ENCODE measurements around the gene CLPTM1L. TPM values are rescaled to one million over a fixed set of nuclear protein-coding genes. Genes with fewer than 3 reads are reported as not detected.
"Not testable (repeated sequence)": the region's sequence is repeated elsewhere in the genome, so short reads cannot be mapped to it uniquely, and the experiment has no call there.

CLPTM1L gene
- total RNA-seq, 4 donors from 2014 or later: 78.0 to 143 (median 104) TPM

GRCh38 chr5:1335540-1336095, 9.3 kb downstream of the CLPTM1L start:
- 70% methylated on average over 19 of the region's 19 CpGs; no CpG with 5 or more reads in 1 of the 2 donors for WGBS, 2 donors (ENCODE audit: low coverage in 1 of 2)
- H3K36me3 ChIP-seq: peaks cover 0 to 25% (median 12%) of the 10 kb centered on the region in 4 donors
- in situ Hi-C loops (cut with MboI; ENCODE audit: low pct_ligation_motif_present in 1 of 4, low pct_unique_long_range_greater_than_20kb in 1 of 4, low sequenced_read_pairs in 3 of 4) (no loop called here), intact Hi-C loops (cut with DNase I; ENCODE audit: low total_unique reads) (no loop called here)
- H3K27me3 ChIP-seq: no peaks in the 10 kb centered on the region
- no peak for DNase-seq
- TF ChIP-seq POLR2A (IDR thresholded peaks at IDR 0.05) (no peak), EP300 (IDR thresholded peaks at IDR 0.05; ENCODE audit: low read depth) (no peak), POLR2AphosphoS5 (IDR thresholded peaks at IDR 0.05) (no peak)
- TF ChIP-seq, protein P1, sequence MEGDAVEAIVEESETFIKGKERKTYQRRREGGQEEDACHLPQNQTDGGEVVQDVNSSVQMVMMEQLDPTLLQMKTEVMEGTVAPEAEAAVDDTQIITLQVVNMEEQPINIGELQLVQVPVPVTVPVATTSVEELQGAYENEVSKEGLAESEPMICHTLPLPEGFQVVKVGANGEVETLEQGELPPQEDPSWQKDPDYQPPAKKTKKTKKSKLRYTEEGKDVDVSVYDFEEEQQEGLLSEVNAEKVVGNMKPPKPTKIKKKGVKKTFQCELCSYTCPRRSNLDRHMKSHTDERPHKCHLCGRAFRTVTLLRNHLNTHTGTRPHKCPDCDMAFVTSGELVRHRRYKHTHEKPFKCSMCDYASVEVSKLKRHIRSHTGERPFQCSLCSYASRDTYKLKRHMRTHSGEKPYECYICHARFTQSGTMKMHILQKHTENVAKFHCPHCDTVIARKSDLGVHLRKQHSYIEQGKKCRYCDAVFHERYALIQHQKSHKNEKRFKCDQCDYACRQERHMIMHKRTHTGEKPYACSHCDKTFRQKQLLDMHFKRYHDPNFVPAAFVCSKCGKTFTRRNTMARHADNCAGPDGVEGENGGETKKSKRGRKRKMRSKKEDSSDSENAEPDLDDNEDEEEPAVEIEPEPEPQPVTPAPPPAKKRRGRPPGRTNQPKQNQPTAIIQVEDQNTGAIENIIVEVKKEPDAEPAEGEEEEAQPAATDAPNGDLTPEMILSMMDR (IDR thresholded peaks at IDR 0.05): no peak
- H3K9me3 ChIP-seq: no peaks in the 10 kb centered on the region
- H3K4me3 ChIP-seq: no peak overlapping the region
- H3K27ac ChIP-seq: no peak overlapping the region
- H3K4me1 ChIP-seq: peaks cover 0 to 6% (median 0%) of the 10 kb centered on the region in 4 donors

- 92% methylated on average over 32 of the region's 32 CpGs; no CpG with 5 or more reads in 1 of the 2 donors for WGBS, 2 donors (ENCODE audit: low coverage in 1 of 2)
- H3K27ac ChIP-seq: no peak overlapping the region
- H3K27me3 ChIP-seq: no peaks in the 10 kb centered on the region
- peaks cover 0 to 10% (median 0%) of the 10 kb centered on the region in 4 donors for H3K4me1 ChIP-seq
- H3K36me3 ChIP-seq: peaks cover 0 to 27% (median 13%) of the 10 kb centered on the region in 4 donors
- no peak overlapping the region for H3K4me3 ChIP-seq
- intact Hi-C loops (cut with DNase I; ENCODE audit: low total_unique reads) (no loop called here), in situ Hi-C loops (cut with MboI; ENCODE audit: low pct_ligation_motif_present in 1 of 4, low pct_unique_long_range_greater_than_20kb in 1 of 4, low sequenced_read_pairs in 3 of 4) (no loop called here)
- H3K9me3 ChIP-seq: no peaks in the 10 kb centered on the region
- no peak for DNase-seq
- TF ChIP-seq POLR2A (IDR thresholded peaks at IDR 0.05) (no peak), POLR2AphosphoS5 (IDR thresholded peaks at IDR 0.05) (no peak), EP300 (IDR thresholded peaks at IDR 0.05; ENCODE audit: low read depth) (no peak)
- TF ChIP-seq, protein P1 (IDR thresholded peaks at IDR 0.05): no peak
These were observed 9.9 kb downstream of the CLPTM1L start for GRCh38 chr5:1334831-1335539.

DNA sequence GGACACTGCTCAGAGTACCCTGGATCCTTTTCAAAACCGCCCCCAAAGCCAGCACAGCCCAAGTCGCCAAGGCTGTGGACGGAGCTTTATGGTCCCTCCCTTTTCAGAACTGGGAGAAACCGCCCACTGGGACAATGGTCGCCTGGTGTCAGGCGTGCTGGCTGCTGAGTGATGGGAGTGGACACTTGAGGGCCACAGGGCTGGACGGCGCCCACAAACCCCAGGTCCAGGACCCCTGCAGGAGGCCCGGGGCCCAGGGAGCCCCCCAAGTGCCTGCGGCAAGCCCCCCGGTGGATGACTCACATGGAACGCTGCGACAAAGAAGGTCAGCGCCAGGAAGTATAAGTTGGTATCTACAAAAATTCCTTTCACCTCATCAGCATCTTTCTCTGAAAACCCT, 10.9 kb downstream of the CLPTM1L start:
- intact Hi-C loops (cut with DNase I; ENCODE audit: low total_unique reads) (no loop called here), in situ Hi-C loops (cut with MboI; ENCODE audit: low pct_ligation_motif_present in 1 of 4, low pct_unique_long_range_greater_than_20kb in 1 of 4, low sequenced_read_pairs in 3 of 4) (no loop called here)
- peaks cover 0 to 28% (median 13%) of the 10 kb centered on the region in 4 donors for H3K36me3 ChIP-seq
- H3K4me3 ChIP-seq: no peak overlapping the region
- TF ChIP-seq POLR2AphosphoS5 (IDR thresholded peaks at IDR 0.05) (no peak), POLR2A (IDR thresholded peaks at IDR 0.05) (no peak), EP300 (IDR thresholded peaks at IDR 0.05; ENCODE audit: low read depth) (no peak)
- TF ChIP-seq, protein P1 (IDR thresholded peaks at IDR 0.05): no peak
- peaks cover 0 to 11% (median 0%) of the 10 kb centered on the region in 4 donors for H3K4me1 ChIP-seq
- no peaks in the 10 kb centered on the region for H3K27me3 ChIP-seq
- H3K27ac ChIP-seq: no peak overlapping the region
- H3K9me3 ChIP-seq: no peaks in the 10 kb centered on the region
- 97% methylated on average over 14 of the region's 14 CpGs; no CpG with 5 or more reads in 1 of the 2 donors for WGBS, 2 donors (ENCODE audit: low coverage in 1 of 2)
- DNase-seq: no peak

DNA sequence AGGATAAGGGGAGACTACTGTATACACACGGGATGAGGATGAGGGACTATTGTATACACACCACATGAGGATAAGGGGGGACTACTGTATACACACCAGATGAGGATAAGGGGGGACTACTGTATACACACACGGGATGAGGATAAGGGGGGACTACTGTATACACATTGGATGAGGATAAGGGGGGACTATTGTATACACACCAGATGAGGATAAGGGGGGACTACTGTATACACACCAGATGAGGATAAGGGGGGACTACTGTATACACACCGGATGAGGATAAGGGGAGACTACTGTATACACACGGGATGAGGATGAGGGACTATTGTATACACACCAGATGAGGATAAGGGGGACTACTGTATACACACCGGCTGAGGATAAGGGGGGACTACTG, 11.6 kb downstream of the CLPTM1L start:
- Histone ChIP-seq H3K4me1 (peaks cover 0 to 11% (median 0%) of the 10 kb centered on the region in 4 donors), H3K36me3 (peaks cover 0 to 28% (median 13%) of the 10 kb centered on the region in 4 donors)
- in situ Hi-C loops (cut with MboI; ENCODE audit: low pct_ligation_motif_present in 1 of 4, low pct_unique_long_range_greater_than_20kb in 1 of 4, low sequenced_read_pairs in 3 of 4); DNase-seq; intact Hi-C loops (cut with DNase I; ENCODE audit: low total_unique reads); H3K27me3 ChIP-seq; H3K27ac ChIP-seq; H3K4me3 ChIP-seq; H3K9me3 ChIP-seq: not testable (repeated sequence)
- 78 to 86% methylated on average over 5 of the region's 5 CpGs for WGBS, 2 donors (ENCODE audit: low coverage in 1 of 2)

Data from transverse colon (tissue), 4 donors.